Left lung (tissue), 10 donors: ENCODE measurements around the gene ATRIP. TPM values are rescaled to one million over a fixed set of nuclear protein-coding genes. Genes with fewer than 3 reads are reported as not detected.

Source experiments
- ATAC-seq: fragments of 200-7000 bp; cut with Tn5 transposase; one replicate; pipeline ENCODE4 v1.9.1; 2020; ENCODE audit warnings: moderate library complexity
- DNase-seq, 4 donors: peaks; one replicate each; pipeline ENCODE4 v3.0.0-alpha.2; 2013 to 2020
- H3K27ac ChIP-seq, 2 donors: fragments of 200-600 bp; sonication (generic) in 1 of 2; one replicate each; pipeline versions ENCODE4 v1.5.0 to v1.8.0; 2020 to 2021
- H3K27me3 ChIP-seq, 2 donors: fragments of 200-600 bp; sonication (generic) in 1 of 2; one replicate each; pipeline versions ENCODE4 v1.5.0 to v1.8.0; 2020 to 2021
- H3K36me3 ChIP-seq, 2 donors: fragments of 200-600 bp; sonication (generic) in 1 of 2; one replicate each; pipeline versions ENCODE4 v1.5.0 to v1.8.0; 2020 to 2021
- H3K4me1 ChIP-seq, 2 donors: fragments of 200-600 bp; one replicate each; pipeline ENCODE4 v1.8.0; 2021
- H3K4me3 ChIP-seq, 2 donors: fragments of 200-600 bp; sonication (generic) in 1 of 2; one replicate each; pipeline versions ENCODE4 v1.5.0 to v1.8.0; 2020 to 2021; ENCODE audit warnings: mild to moderate bottlenecking in 1 of 2
- H3K9me3 ChIP-seq, 2 donors: fragments of 200-600 bp; sonication (generic) in 1 of 2; one replicate each; pipeline versions ENCODE4 v1.5.0 to v1.8.0; 2020 to 2021
- CTCF ChIP-seq, 2 donors: fragments of 200-600 bp; sonication (generic) in 1 of 2; IDR thresholded peaks; one replicate each; pipeline versions ENCODE4 v1.5.0 to v1.8.0; 2021; ENCODE audit warnings: antibody characterized with exemption in 2 of 2
- intact Hi-C, 2 donors: fragments of 100-400 bp; cut with DNase I; formaldehyde crosslinking; loops; one replicate each; pipeline versions ENCODE4 v1.11.2 to v1.14.2; 2022
- polyA plus RNA-seq, 6 donors: library from polyadenylated mRNA; unstranded; fragments of 120-200 nt; gene quantifications; one replicate each; pipeline ENCODE4 v1.2.1, GENCODE V29; 2013; ENCODE audit not compliant: insufficient read length in 6 of 6
- total RNA-seq, 2 donors: library from RNA; stranded (reverse); fragmentation: NEBNext Ultra II Directional; extraction: Animal tissue kit (Norgen Biotek cat#: 25700); gene quantifications; one replicate each; pipeline ENCODE4 v1.2.1, GENCODE V29; 2021
- donor health status: DM: no; HTN: yes; CAD: no.
- donor health status: DM: no; HTN: no; CAD: no.

Gene ATRIP
- total and polyA plus RNA-seq, 8 donors, result 7.4 to 14.4 (median 12.0) TPM

- ATAC-seq (no peak), DNase-seq (no peak)
- H3K4me1 ChIP-seq, result no peaks in the 10 kb centered on the region
- no peak overlapping the region for H3K4me3 ChIP-seq
- peaks cover 0 to 77% of the 10 kb centered on the region in 2 donors for H3K36me3 ChIP-seq
- TF ChIP-seq CTCF (IDR thresholded peaks at IDR 0.05), result no peak
- H3K9me3 ChIP-seq, result no peaks in the 10 kb centered on the region
- H3K27ac ChIP-seq, result no peak overlapping the region
- intact Hi-C loops, result no loop called here
- H3K27me3 ChIP-seq, result no peaks in the 10 kb centered on the region
Observed at GRCh38 chr3:48416546-48416945, 30.0 kb upstream of the ATRIP start.

- Histone ChIP-seq H3K36me3 (peaks cover 0 to 66% of the 10 kb centered on the region in 2 donors), H3K27me3 (no peaks in the 10 kb centered on the region), H3K4me1 (no peaks in the 10 kb centered on the region), H3K4me3 (no peak overlapping the region), H3K9me3 (no peaks in the 10 kb centered on the region), H3K27ac (no peak overlapping the region)
- ATAC-seq, result no peak
- peak in 1 of 4 donors; percentile 61 for DNase-seq
- intact Hi-C loops, result no loop called here
- no peak for TF ChIP-seq CTCF (IDR thresholded peaks at IDR 0.05)
Observed at GRCh38 chr3:48417529-48418108, 28.9 kb upstream of the ATRIP start.

GRCh38 chr3:48418140-48418539, 28.4 kb upstream of the ATRIP start:
- no peak for ATAC-seq
- Histone ChIP-seq H3K27ac (no peak overlapping the region), H3K4me3 (no peak overlapping the region), H3K9me3 (no peaks in the 10 kb centered on the region), H3K4me1 (no peaks in the 10 kb centered on the region), H3K36me3 (peaks cover 0 to 62% of the 10 kb centered on the region in 2 donors), H3K27me3 (no peaks in the 10 kb centered on the region)
- DNase-seq, result peak in 1 of 4 donors; percentile 67
- intact Hi-C loops, result no loop called here
- no peak for TF ChIP-seq CTCF (IDR thresholded peaks at IDR 0.05)

GRCh38 chr3:48418651-48419050, 27.9 kb upstream of the ATRIP start:
- Histone ChIP-seq H3K27ac (no peak overlapping the region), H3K36me3 (peaks cover 0 to 63% of the 10 kb centered on the region in 2 donors), H3K9me3 (no peaks in the 10 kb centered on the region), H3K4me1 (no peaks in the 10 kb centered on the region), H3K27me3 (no peaks in the 10 kb centered on the region), H3K4me3 (no peak overlapping the region)
- intact Hi-C loops, result no loop called here
- peak in 1 of 4 donors; percentile 50 for DNase-seq
- ATAC-seq, result no peak
- TF ChIP-seq CTCF (IDR thresholded peaks at IDR 0.05), result no peak

GRCh38 chr3:48419149-48419548, 27.4 kb upstream of the ATRIP start:
- H3K4me3 ChIP-seq, result no peak overlapping the region
- H3K27ac ChIP-seq, result no peak overlapping the region
- peaks cover 0 to 58% of the 10 kb centered on the region in 2 donors for H3K36me3 ChIP-seq
- no peak for ATAC-seq
- intact Hi-C loops, result no loop called here
- DNase-seq, result peak in 1 of 4 donors; percentile 35
- H3K4me1 ChIP-seq, result no peaks in the 10 kb centered on the region
- no peaks in the 10 kb centered on the region for H3K27me3 ChIP-seq
- no peaks in the 10 kb centered on the region for H3K9me3 ChIP-seq
- no peak for TF ChIP-seq CTCF (IDR thresholded peaks at IDR 0.05)
